ENCODE measurements around the gene TAB2.
"Not testable (repeated sequence)": the region's sequence is repeated elsewhere in the genome, so short reads cannot be mapped to it uniquely, and the experiment has no call there.

The TAB2 gene

GRCh38 chr6:149343501-149343900 lies 26.0 kb downstream of the TAB2 start:
- Histone ChIP-seq H3K4me3 (ENCODE audit: low read length in 2 of 2) (no peak overlapping the region), H3K9ac (ENCODE audit: low read depth in 1 of 2, low read length in 2 of 2) (no peak overlapping the region), H3K36me3 (ENCODE audit: control insufficient read depth in 2 of 2, insufficient read depth in 2 of 2, low read length in 2 of 2) (peaks cover 0 to 4% of the 10 kb centered on the region in 2 donors), H3K27me3 (ENCODE audit: control insufficient read depth in 2 of 2, insufficient read depth in 2 of 2, low read length in 2 of 2) (no peaks in the 10 kb centered on the region), H3K27ac (ENCODE audit: low read depth in 2 of 2, low read length in 2 of 2) (no peak overlapping the region), H3K9me3 (ENCODE audit: control insufficient read depth in 2 of 2, low read length in 2 of 2) (no peaks in the 10 kb centered on the region), H3K4me1 (ENCODE audit: control insufficient read depth in 2 of 2, insufficient read depth in 2 of 2, low read length in 2 of 2) (no peaks in the 10 kb centered on the region)

- no peaks in the 10 kb centered on the region for H3K9me3 ChIP-seq (ENCODE audit: control insufficient read depth in 2 of 2, low read length in 2 of 2)
- H3K27me3 ChIP-seq (ENCODE audit: control insufficient read depth in 2 of 2, insufficient read depth in 2 of 2, low read length in 2 of 2) = no peaks in the 10 kb centered on the region
- H3K9ac ChIP-seq (ENCODE audit: low read depth in 1 of 2, low read length in 2 of 2) = no peak overlapping the region
- H3K4me1 ChIP-seq (ENCODE audit: control insufficient read depth in 2 of 2, insufficient read depth in 2 of 2, low read length in 2 of 2) = no peaks in the 10 kb centered on the region
- H3K36me3 ChIP-seq (ENCODE audit: control insufficient read depth in 2 of 2, insufficient read depth in 2 of 2, low read length in 2 of 2) = peaks cover 0 to 4% of the 10 kb centered on the region in 2 donors
- H3K27ac ChIP-seq (ENCODE audit: low read depth in 2 of 2, low read length in 2 of 2) = no peak overlapping the region
- H3K4me3 ChIP-seq (ENCODE audit: low read length in 2 of 2) = no peak overlapping the region
Measured at GRCh38 chr6:149346078-149346477, 28.6 kb downstream of the TAB2 start.

GRCh38 chr6:149347067-149347466 lies 29.6 kb downstream of the TAB2 start:
- no peak overlapping the region for H3K9ac ChIP-seq (ENCODE audit: low read depth in 1 of 2, low read length in 2 of 2)
- H3K4me3 ChIP-seq (ENCODE audit: low read length in 2 of 2) = no peak overlapping the region
- H3K9me3 ChIP-seq (ENCODE audit: control insufficient read depth in 2 of 2, low read length in 2 of 2) = no peaks in the 10 kb centered on the region
- no peak overlapping the region for H3K27ac ChIP-seq (ENCODE audit: low read depth in 2 of 2, low read length in 2 of 2)
- peaks cover 0 to 4% of the 10 kb centered on the region in 2 donors for H3K36me3 ChIP-seq (ENCODE audit: control insufficient read depth in 2 of 2, insufficient read depth in 2 of 2, low read length in 2 of 2)
- H3K4me1 ChIP-seq (ENCODE audit: control insufficient read depth in 2 of 2, insufficient read depth in 2 of 2, low read length in 2 of 2) = no peaks in the 10 kb centered on the region
- no peaks in the 10 kb centered on the region for H3K27me3 ChIP-seq (ENCODE audit: control insufficient read depth in 2 of 2, insufficient read depth in 2 of 2, low read length in 2 of 2)

GRCh38 chr6:149349279-149349678 lies 31.8 kb downstream of the TAB2 start:
- not testable (repeated sequence) for H3K4me3 ChIP-seq (ENCODE audit: low read length in 2 of 2); H3K9me3 ChIP-seq (ENCODE audit: control insufficient read depth in 2 of 2, low read length in 2 of 2); H3K27me3 ChIP-seq (ENCODE audit: control insufficient read depth in 2 of 2, insufficient read depth in 2 of 2, low read length in 2 of 2); H3K9ac ChIP-seq (ENCODE audit: low read depth in 1 of 2, low read length in 2 of 2); H3K4me1 ChIP-seq (ENCODE audit: control insufficient read depth in 2 of 2, insufficient read depth in 2 of 2, low read length in 2 of 2); H3K36me3 ChIP-seq (ENCODE audit: control insufficient read depth in 2 of 2, insufficient read depth in 2 of 2, low read length in 2 of 2); H3K27ac ChIP-seq (ENCODE audit: low read depth in 2 of 2, low read length in 2 of 2)

GRCh38 chr6:149354009-149354408 lies 36.5 kb downstream of the TAB2 start:
- Histone ChIP-seq H3K9me3 (ENCODE audit: control insufficient read depth in 2 of 2, low read length in 2 of 2) (no peaks in the 10 kb centered on the region), H3K27ac (ENCODE audit: low read depth in 2 of 2, low read length in 2 of 2) (no peak overlapping the region), H3K36me3 (ENCODE audit: control insufficient read depth in 2 of 2, insufficient read depth in 2 of 2, low read length in 2 of 2) (no peaks in the 10 kb centered on the region), H3K27me3 (ENCODE audit: control insufficient read depth in 2 of 2, insufficient read depth in 2 of 2, low read length in 2 of 2) (no peaks in the 10 kb centered on the region), H3K9ac (ENCODE audit: low read depth in 1 of 2, low read length in 2 of 2) (no peak overlapping the region), H3K4me1 (ENCODE audit: control insufficient read depth in 2 of 2, insufficient read depth in 2 of 2, low read length in 2 of 2) (peaks cover 0 to 9% of the 10 kb centered on the region in 2 donors), H3K4me3 (ENCODE audit: low read length in 2 of 2) (no peak overlapping the region)

GRCh38 chr6:149356081-149356750 lies 38.7 kb downstream of the TAB2 start:
- peaks cover 0 to 9% of the 10 kb centered on the region in 2 donors for H3K4me1 ChIP-seq (ENCODE audit: control insufficient read depth in 2 of 2, insufficient read depth in 2 of 2, low read length in 2 of 2)
- H3K36me3 ChIP-seq (ENCODE audit: control insufficient read depth in 2 of 2, insufficient read depth in 2 of 2, low read length in 2 of 2) = no peaks in the 10 kb centered on the region
- H3K4me3 ChIP-seq (ENCODE audit: low read length in 2 of 2) = no peak overlapping the region
- H3K9me3 ChIP-seq (ENCODE audit: control insufficient read depth in 2 of 2, low read length in 2 of 2) = no peaks in the 10 kb centered on the region
- H3K9ac ChIP-seq (ENCODE audit: low read depth in 1 of 2, low read length in 2 of 2) = no peak overlapping the region
- no peaks in the 10 kb centered on the region for H3K27me3 ChIP-seq (ENCODE audit: control insufficient read depth in 2 of 2, insufficient read depth in 2 of 2, low read length in 2 of 2)
- H3K27ac ChIP-seq (ENCODE audit: low read depth in 2 of 2, low read length in 2 of 2) = no peak overlapping the region

- Histone ChIP-seq H3K4me1 (ENCODE audit: control insufficient read depth in 2 of 2, insufficient read depth in 2 of 2, low read length in 2 of 2) (peaks cover 0 to 8% of the 10 kb centered on the region in 2 donors), H3K9me3 (ENCODE audit: control insufficient read depth in 2 of 2, low read length in 2 of 2) (no peaks in the 10 kb centered on the region), H3K4me3 (ENCODE audit: low read length in 2 of 2) (no peak overlapping the region), H3K9ac (ENCODE audit: low read depth in 1 of 2, low read length in 2 of 2) (no peak overlapping the region), H3K36me3 (ENCODE audit: control insufficient read depth in 2 of 2, insufficient read depth in 2 of 2, low read length in 2 of 2) (no peaks in the 10 kb centered on the region), H3K27me3 (ENCODE audit: control insufficient read depth in 2 of 2, insufficient read depth in 2 of 2, low read length in 2 of 2) (no peaks in the 10 kb centered on the region), H3K27ac (ENCODE audit: low read depth in 2 of 2, low read length in 2 of 2) (no peak overlapping the region)
Measured at GRCh38 chr6:149357726-149358538, 40.4 kb downstream of the TAB2 start.

- no peak overlapping the region for H3K27ac ChIP-seq (ENCODE audit: low read depth in 2 of 2, low read length in 2 of 2)
- no peaks in the 10 kb centered on the region for H3K9me3 ChIP-seq (ENCODE audit: control insufficient read depth in 2 of 2, low read length in 2 of 2)
- no peak overlapping the region for H3K9ac ChIP-seq (ENCODE audit: low read depth in 1 of 2, low read length in 2 of 2)
- no peak overlapping the region for H3K4me3 ChIP-seq (ENCODE audit: low read length in 2 of 2)
- no peaks in the 10 kb centered on the region for H3K4me1 ChIP-seq (ENCODE audit: control insufficient read depth in 2 of 2, insufficient read depth in 2 of 2, low read length in 2 of 2)
- H3K27me3 ChIP-seq (ENCODE audit: control insufficient read depth in 2 of 2, insufficient read depth in 2 of 2, low read length in 2 of 2) = no peaks in the 10 kb centered on the region
- no peaks in the 10 kb centered on the region for H3K36me3 ChIP-seq (ENCODE audit: control insufficient read depth in 2 of 2, insufficient read depth in 2 of 2, low read length in 2 of 2)
Measured at GRCh38 chr6:149359440-149359839, 41.9 kb downstream of the TAB2 start.

- Histone ChIP-seq H3K36me3 (ENCODE audit: control insufficient read depth in 2 of 2, insufficient read depth in 2 of 2, low read length in 2 of 2) (no peaks in the 10 kb centered on the region), H3K9ac (ENCODE audit: low read depth in 1 of 2, low read length in 2 of 2) (no peak overlapping the region), H3K27ac (ENCODE audit: low read depth in 2 of 2, low read length in 2 of 2) (no peak overlapping the region), H3K9me3 (ENCODE audit: control insufficient read depth in 2 of 2, low read length in 2 of 2) (no peaks in the 10 kb centered on the region), H3K4me1 (ENCODE audit: control insufficient read depth in 2 of 2, insufficient read depth in 2 of 2, low read length in 2 of 2) (peaks cover 0 to 3% of the 10 kb centered on the region in 2 donors), H3K27me3 (ENCODE audit: control insufficient read depth in 2 of 2, insufficient read depth in 2 of 2, low read length in 2 of 2) (no peaks in the 10 kb centered on the region), H3K4me3 (ENCODE audit: low read length in 2 of 2) (no peak overlapping the region)
Measured at GRCh38 chr6:149360536-149360935, 43.0 kb downstream of the TAB2 start.

- Histone ChIP-seq H3K9ac (ENCODE audit: low read depth in 1 of 2, low read length in 2 of 2) (no peak overlapping the region), H3K9me3 (ENCODE audit: control insufficient read depth in 2 of 2, low read length in 2 of 2) (no peaks in the 10 kb centered on the region), H3K27me3 (ENCODE audit: control insufficient read depth in 2 of 2, insufficient read depth in 2 of 2, low read length in 2 of 2) (no peaks in the 10 kb centered on the region), H3K36me3 (ENCODE audit: control insufficient read depth in 2 of 2, insufficient read depth in 2 of 2, low read length in 2 of 2) (no peaks in the 10 kb centered on the region), H3K27ac (ENCODE audit: low read depth in 2 of 2, low read length in 2 of 2) (no peak overlapping the region), H3K4me1 (ENCODE audit: control insufficient read depth in 2 of 2, insufficient read depth in 2 of 2, low read length in 2 of 2) (peaks cover 0 to 6% of the 10 kb centered on the region in 2 donors), H3K4me3 (ENCODE audit: low read length in 2 of 2) (no peak overlapping the region)
Measured at GRCh38 chr6:149362289-149362688, 44.8 kb downstream of the TAB2 start.
